Keratinocyte (primary cell): Measurements from ENCODE around the gene ASPHD2.

Experiments used
- EZH2 ChIP-seq: IDR thresholded peaks from one replicate; pipeline ENCODE4 v1.6.1; 2012; ENCODE audit warnings: inconsistent platforms, mild to moderate bottlenecking, low read length, moderate library complexity
- TF ChIP-seq, protein P1 (sequence below), 3 experiments: IDR thresholded peaks in 1 of 3; conservative IDR thresholded peaks in 1 of 3; optimal IDR thresholded peaks in 1 of 3; 2 replicates in 2 of 3; 3 replicates in 1 of 3; pipeline versions ENCODE3 to v1.5.1; 2011; ENCODE audit warnings: low read length in 3 of 3, mild to moderate bottlenecking in 3 of 3, moderate library complexity in 2 of 3, control low read depth in 1 of 3, inconsistent platforms in 1 of 3; ENCODE audit not compliant: insufficient read depth in 2 of 3; ENCODE audit errors: extremely low read depth in 1 of 3

DNA sequence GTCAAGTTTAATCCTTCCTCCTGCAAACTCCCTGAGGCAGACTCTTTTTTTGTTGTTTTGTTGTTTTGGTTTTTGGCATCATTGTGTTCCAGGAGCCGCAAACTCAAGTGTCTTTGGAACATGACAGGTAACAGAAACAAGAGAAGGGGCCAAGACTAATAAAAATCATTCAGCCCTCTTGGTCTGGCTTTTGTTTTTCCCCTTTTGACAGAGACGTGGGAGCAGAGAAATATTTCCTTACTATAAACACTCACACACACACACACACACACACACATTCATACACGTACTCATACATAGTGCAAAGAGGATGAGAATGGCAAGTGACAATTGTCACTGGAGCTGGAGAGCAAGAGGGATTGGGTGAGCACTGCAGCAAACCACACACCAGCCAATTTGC lies 10.4 kb upstream of the ASPHD2 start:
- TF ChIP-seq, protein P1, sequence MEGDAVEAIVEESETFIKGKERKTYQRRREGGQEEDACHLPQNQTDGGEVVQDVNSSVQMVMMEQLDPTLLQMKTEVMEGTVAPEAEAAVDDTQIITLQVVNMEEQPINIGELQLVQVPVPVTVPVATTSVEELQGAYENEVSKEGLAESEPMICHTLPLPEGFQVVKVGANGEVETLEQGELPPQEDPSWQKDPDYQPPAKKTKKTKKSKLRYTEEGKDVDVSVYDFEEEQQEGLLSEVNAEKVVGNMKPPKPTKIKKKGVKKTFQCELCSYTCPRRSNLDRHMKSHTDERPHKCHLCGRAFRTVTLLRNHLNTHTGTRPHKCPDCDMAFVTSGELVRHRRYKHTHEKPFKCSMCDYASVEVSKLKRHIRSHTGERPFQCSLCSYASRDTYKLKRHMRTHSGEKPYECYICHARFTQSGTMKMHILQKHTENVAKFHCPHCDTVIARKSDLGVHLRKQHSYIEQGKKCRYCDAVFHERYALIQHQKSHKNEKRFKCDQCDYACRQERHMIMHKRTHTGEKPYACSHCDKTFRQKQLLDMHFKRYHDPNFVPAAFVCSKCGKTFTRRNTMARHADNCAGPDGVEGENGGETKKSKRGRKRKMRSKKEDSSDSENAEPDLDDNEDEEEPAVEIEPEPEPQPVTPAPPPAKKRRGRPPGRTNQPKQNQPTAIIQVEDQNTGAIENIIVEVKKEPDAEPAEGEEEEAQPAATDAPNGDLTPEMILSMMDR (optimal IDR thresholded peaks at IDR 0.05 in 1 of 3, IDR thresholded peaks at IDR 0.05 in 1 of 3, conservative IDR thresholded peaks at IDR 0.05 in 1 of 3; ENCODE audit: extremely low read depth in 1 of 3, insufficient read depth in 2 of 3, low read length in 3 of 3), result no peak
- TF ChIP-seq EZH2, result no peak
